Stimulated activated CD8-positive, alpha-beta memory T cell treated with anti-CD3 and anti-CD28 coated beads, Interleukin-2, amount 100 ng/mL, for 1 hour (primary cell): ENCODE measurements around the gene INTS14.
A peak's percentile ranks its signal among the peaks of the same experiment; 100 is the strongest.

Source experiments
- DNase-seq, 2 donors: peaks; one replicate each; pipeline ENCODE4 v3.0.0-alpha.2; 2020; ENCODE audit warnings: low read depth in 2 of 2

Gene INTS14

GRCh38 chr15:65530318-65531111 lies 80.4 kb downstream of the INTS14 start, which contains the start of gene HACD3:
HACD3 (plus strand) TSS chr15:65530463; CDS start chr15:65530632, 169 bp downstream.
- DNase-seq, result peak; percentile 68 to 87

- DNase-seq, result no peak
These were observed 81.1 kb downstream of the INTS14 start for GRCh38 chr15:65529762-65530317.
